ENCODE measurements around the gene C2orf72. TPM values are rescaled to one million over a fixed set of nuclear protein-coding genes. Genes with fewer than 3 reads are reported as not detected.

C2orf72 gene
- total RNA-seq, 1 experiment from 2014 or later = not detected

DNA sequence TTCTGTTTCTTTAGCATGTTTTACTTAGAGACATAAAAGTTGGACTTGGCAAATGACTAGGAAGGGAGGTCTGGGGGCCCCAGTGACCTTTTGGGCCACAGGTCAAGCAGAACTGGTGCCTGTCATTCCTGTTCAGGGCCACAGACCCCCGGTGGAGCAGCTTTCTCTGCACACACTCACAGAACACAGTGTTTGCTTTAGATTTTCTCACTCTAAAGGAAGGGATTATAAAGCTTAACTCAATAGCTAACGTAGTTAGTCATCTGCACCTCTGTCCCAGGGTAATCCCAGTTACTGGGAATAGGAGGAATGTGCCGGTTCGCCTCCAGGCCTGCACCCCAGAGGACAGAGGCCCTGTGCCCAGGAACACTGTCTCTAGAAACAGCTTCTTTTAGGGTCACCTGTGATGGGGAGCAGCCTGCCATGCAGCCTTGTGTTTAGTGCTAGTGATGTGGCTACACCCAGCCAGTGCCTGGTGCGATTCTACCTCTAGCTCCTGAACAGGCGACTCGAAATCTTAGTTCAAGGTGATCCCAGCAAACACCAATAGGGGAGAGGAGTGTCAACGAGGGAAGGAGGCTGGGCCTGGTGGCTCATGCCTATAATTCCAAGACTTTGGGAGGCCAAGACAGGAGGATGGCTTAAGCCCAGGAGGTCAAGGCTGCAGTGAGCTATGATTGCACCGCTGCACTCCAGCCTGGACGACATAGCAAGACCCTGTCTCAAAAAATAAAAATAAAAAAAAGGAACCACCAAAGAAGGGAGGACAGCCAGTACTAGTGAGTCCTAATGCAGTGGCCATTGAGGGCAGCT, 29.8 kb upstream of the C2orf72 start:
- intact Hi-C loops (cut with micrococcal nuclease; ENCODE audit: unreplicated experiment) = no loop called here
- BruUV-seq (replicated peaks) = no TSS peak
- Histone ChIP-seq H3K4me1 (replicated peaks; ENCODE audit: insufficient read depth) (peaks cover 10% of the 10 kb centered on the region; the same call in 1 of the 2 replicates), H3K4me2 (no peak overlapping the region), H3F3A (ENCODE audit: insufficient read depth, low read depth) (no peaks in the 10 kb centered on the region), H4K20me1 (ENCODE audit: insufficient read depth) (no peaks in the 10 kb centered on the region), H3K27ac (no peak overlapping the region), H3K79me2 (ENCODE audit: low read depth) (no peaks in the 10 kb centered on the region), H3K9me2 (ENCODE audit: insufficient read depth) (no peaks in the 10 kb centered on the region), H3K4me3 (no peak overlapping the region), H2AFZ (no peak overlapping the region), H3K27me3 (ENCODE audit: insufficient read depth, low read depth) (peaks cover 16% of the 10 kb centered on the region), H3K9me3 (ENCODE audit: insufficient read depth, low read depth) (no peaks in the 10 kb centered on the region), H3K36me3 (ENCODE audit: low read depth) (no peaks in the 10 kb centered on the region)
- no peak for TF ChIP-seq EZH2 (IDR thresholded peaks at IDR 0.05; ENCODE audit: low read depth)
- TF ChIP-seq, protein P1, sequence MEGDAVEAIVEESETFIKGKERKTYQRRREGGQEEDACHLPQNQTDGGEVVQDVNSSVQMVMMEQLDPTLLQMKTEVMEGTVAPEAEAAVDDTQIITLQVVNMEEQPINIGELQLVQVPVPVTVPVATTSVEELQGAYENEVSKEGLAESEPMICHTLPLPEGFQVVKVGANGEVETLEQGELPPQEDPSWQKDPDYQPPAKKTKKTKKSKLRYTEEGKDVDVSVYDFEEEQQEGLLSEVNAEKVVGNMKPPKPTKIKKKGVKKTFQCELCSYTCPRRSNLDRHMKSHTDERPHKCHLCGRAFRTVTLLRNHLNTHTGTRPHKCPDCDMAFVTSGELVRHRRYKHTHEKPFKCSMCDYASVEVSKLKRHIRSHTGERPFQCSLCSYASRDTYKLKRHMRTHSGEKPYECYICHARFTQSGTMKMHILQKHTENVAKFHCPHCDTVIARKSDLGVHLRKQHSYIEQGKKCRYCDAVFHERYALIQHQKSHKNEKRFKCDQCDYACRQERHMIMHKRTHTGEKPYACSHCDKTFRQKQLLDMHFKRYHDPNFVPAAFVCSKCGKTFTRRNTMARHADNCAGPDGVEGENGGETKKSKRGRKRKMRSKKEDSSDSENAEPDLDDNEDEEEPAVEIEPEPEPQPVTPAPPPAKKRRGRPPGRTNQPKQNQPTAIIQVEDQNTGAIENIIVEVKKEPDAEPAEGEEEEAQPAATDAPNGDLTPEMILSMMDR (conservative IDR thresholded peaks at IDR 0.05) = no peak
- POLR2A ChIA-PET (ENCODE audit: unreplicated experiment) = no interaction called here
- CTCF ChIA-PET = interaction anchor here (0.7 kb wide), 1 partner anchor 145 kb away, joined by 6 read pairs; no protein-coding TSS in a partner anchor
- no peak for DNase-seq

GRCh38 chr2:231008131-231008530, 29.2 kb upstream of the C2orf72 start:
- BruUV-seq (replicated peaks) = no TSS peak
- POLR2A ChIA-PET (ENCODE audit: unreplicated experiment) = no interaction called here
- Histone ChIP-seq H4K20me1 (ENCODE audit: insufficient read depth) (no peaks in the 10 kb centered on the region), H2AFZ (no peak overlapping the region), H3K79me2 (ENCODE audit: low read depth) (no peaks in the 10 kb centered on the region), H3K4me1 (replicated peaks; ENCODE audit: insufficient read depth) (peaks cover 11% of the 10 kb centered on the region), H3K27me3 (ENCODE audit: insufficient read depth, low read depth) (peaks cover 12% of the 10 kb centered on the region), H3K4me2 (no peak overlapping the region), H3K9me3 (ENCODE audit: insufficient read depth, low read depth) (no peaks in the 10 kb centered on the region), H3K9me2 (ENCODE audit: insufficient read depth) (no peaks in the 10 kb centered on the region), H3K36me3 (ENCODE audit: low read depth) (no peaks in the 10 kb centered on the region), H3K27ac (no peak overlapping the region), H3K4me3 (no peak overlapping the region), H3F3A (ENCODE audit: insufficient read depth, low read depth) (no peaks in the 10 kb centered on the region)
- CTCF ChIA-PET = no interaction called here
- intact Hi-C loops (cut with micrococcal nuclease; ENCODE audit: unreplicated experiment) = no loop called here
- no peak for DNase-seq
- no peak for TF ChIP-seq EZH2 (IDR thresholded peaks at IDR 0.05; ENCODE audit: low read depth)
- TF ChIP-seq, protein P1 (conservative IDR thresholded peaks at IDR 0.05) = no peak

GRCh38 chr2:231009236-231009919, 27.9 kb upstream of the C2orf72 start:
- Histone ChIP-seq H3K9me2 (ENCODE audit: insufficient read depth) (no peaks in the 10 kb centered on the region), H3K4me3 (no peak overlapping the region), H3K27me3 (ENCODE audit: insufficient read depth, low read depth) (no peaks in the 10 kb centered on the region; the same call in 1 of the 2 replicates), H3K9me3 (ENCODE audit: insufficient read depth, low read depth) (no peaks in the 10 kb centered on the region), H3K79me2 (ENCODE audit: low read depth) (no peaks in the 10 kb centered on the region), H2AFZ (no peak overlapping the region), H3K4me1 (replicated peaks; ENCODE audit: insufficient read depth) (peaks cover 23% of the 10 kb centered on the region), H3K4me2 (no peak overlapping the region), H4K20me1 (ENCODE audit: insufficient read depth) (no peaks in the 10 kb centered on the region), H3K36me3 (ENCODE audit: low read depth) (no peaks in the 10 kb centered on the region), H3K27ac (no peak overlapping the region), H3F3A (ENCODE audit: insufficient read depth, low read depth) (no peaks in the 10 kb centered on the region)
- CTCF ChIA-PET = no interaction called here
- TF ChIP-seq, protein P1 (conservative IDR thresholded peaks at IDR 0.05) = no peak
- TF ChIP-seq EZH2 (IDR thresholded peaks at IDR 0.05; ENCODE audit: low read depth) = no peak
- POLR2A ChIA-PET (ENCODE audit: unreplicated experiment) = no interaction called here
- no peak for DNase-seq
- intact Hi-C loops (cut with micrococcal nuclease; ENCODE audit: unreplicated experiment) = no loop called here
- BruUV-seq (replicated peaks) = no TSS peak

All from PC-9 (cell line).